ENCODE results near the gene OPRM1. TPM values are rescaled to one million over a fixed set of nuclear protein-coding genes. Genes with fewer than 3 reads are reported as not detected.

The OPRM1 gene
- total and polyA plus RNA-seq, 9 donors = 0.11 to 0.22 TPM; not detected in 7

GRCh38 chr6:154266560-154267099 is 227.6 kb downstream of the OPRM1 start:
- H3K27ac ChIP-seq (ENCODE audit: low read length) = no peak overlapping the region
- H3K4me3 ChIP-seq (ENCODE audit: low read length) = no peak overlapping the region
- H3K27me3 ChIP-seq (ENCODE audit: control insufficient read depth, insufficient read depth, low read length) = no peaks in the 10 kb centered on the region
- DNase-seq = no peak
- H3K4me1 ChIP-seq (ENCODE audit: control insufficient read depth, insufficient read depth, low read length) = no peaks in the 10 kb centered on the region
- H3K36me3 ChIP-seq (ENCODE audit: control insufficient read depth, insufficient read depth, low read length) = no peaks in the 10 kb centered on the region
- H3K9me3 ChIP-seq (replicated peaks; ENCODE audit: control insufficient read depth, low read depth, low read length) = no peaks in the 10 kb centered on the region

GRCh38 chr6:154267508-154268106 is 228.6 kb downstream of the OPRM1 start:
- no peak overlapping the region for H3K27ac ChIP-seq (ENCODE audit: low read length)
- no peaks in the 10 kb centered on the region for H3K36me3 ChIP-seq (ENCODE audit: control insufficient read depth, insufficient read depth, low read length)
- H3K4me1 ChIP-seq (ENCODE audit: control insufficient read depth, insufficient read depth, low read length) = no peaks in the 10 kb centered on the region
- no peaks in the 10 kb centered on the region for H3K27me3 ChIP-seq (ENCODE audit: control insufficient read depth, insufficient read depth, low read length)
- 51% methylated on average over 3 of the region's 3 CpGs for WGBS (ENCODE audit: insufficient coverage)
- no peak overlapping the region for H3K4me3 ChIP-seq (ENCODE audit: low read length)
- no peaks in the 10 kb centered on the region for H3K9me3 ChIP-seq (replicated peaks; ENCODE audit: control insufficient read depth, low read depth, low read length)
- DNase-seq = no peak

- no peaks in the 10 kb centered on the region for H3K4me1 ChIP-seq (ENCODE audit: control insufficient read depth, insufficient read depth, low read length)
- H3K27ac ChIP-seq (ENCODE audit: low read length) = no peak overlapping the region
- no peaks in the 10 kb centered on the region for H3K36me3 ChIP-seq (ENCODE audit: control insufficient read depth, insufficient read depth, low read length)
- no peaks in the 10 kb centered on the region for H3K9me3 ChIP-seq (replicated peaks; ENCODE audit: control insufficient read depth, low read depth, low read length)
- 77% methylated on average over 3 of the region's 3 CpGs for WGBS (ENCODE audit: insufficient coverage)
- H3K4me3 ChIP-seq (ENCODE audit: low read length) = no peak overlapping the region
- DNase-seq = no peak
- no peaks in the 10 kb centered on the region for H3K27me3 ChIP-seq (ENCODE audit: control insufficient read depth, insufficient read depth, low read length)
Observed at GRCh38 chr6:154268486-154268885, 229.4 kb downstream of the OPRM1 start.

GRCh38 chr6:154274168-154274567 is 235.1 kb downstream of the OPRM1 start:
- Histone ChIP-seq H3K4me1 (ENCODE audit: control insufficient read depth, insufficient read depth, low read length) (no peaks in the 10 kb centered on the region), H3K36me3 (ENCODE audit: control insufficient read depth, insufficient read depth, low read length) (no peaks in the 10 kb centered on the region), H3K27me3 (ENCODE audit: control insufficient read depth, insufficient read depth, low read length) (no peaks in the 10 kb centered on the region), H3K9me3 (replicated peaks; ENCODE audit: control insufficient read depth, low read depth, low read length) (no peaks in the 10 kb centered on the region), H3K4me3 (ENCODE audit: low read length) (no peak overlapping the region), H3K27ac (ENCODE audit: low read length) (no peak overlapping the region)
- 86% methylated on average over 1 of the region's 2 CpGs for WGBS (ENCODE audit: insufficient coverage)
- no peak for DNase-seq

- no peaks in the 10 kb centered on the region for H3K27me3 ChIP-seq (ENCODE audit: control insufficient read depth, insufficient read depth, low read length)
- no peaks in the 10 kb centered on the region for H3K36me3 ChIP-seq (ENCODE audit: control insufficient read depth, insufficient read depth, low read length)
- H3K27ac ChIP-seq (ENCODE audit: low read length) = no peak overlapping the region
- peak; percentile 76 for DNase-seq
- no peaks in the 10 kb centered on the region for H3K4me1 ChIP-seq (ENCODE audit: control insufficient read depth, insufficient read depth, low read length)
- H3K9me3 ChIP-seq (replicated peaks; ENCODE audit: control insufficient read depth, low read depth, low read length) = no peaks in the 10 kb centered on the region
- WGBS (ENCODE audit: insufficient coverage) = 65% methylated on average over 6 of the region's 11 CpGs
- peak overlapping the region; percentile 12 for H3K4me3 ChIP-seq (ENCODE audit: low read length)
Observed at GRCh38 chr6:154276810-154277628, 238.0 kb downstream of the OPRM1 start.

- Histone ChIP-seq H3K27ac (ENCODE audit: low read length) (no peak overlapping the region), H3K9me3 (replicated peaks; ENCODE audit: control insufficient read depth, low read depth, low read length) (no peaks in the 10 kb centered on the region), H3K27me3 (ENCODE audit: control insufficient read depth, insufficient read depth, low read length) (no peaks in the 10 kb centered on the region), H3K4me3 (ENCODE audit: low read length) (peak overlapping the region; percentile 12), H3K4me1 (ENCODE audit: control insufficient read depth, insufficient read depth, low read length) (no peaks in the 10 kb centered on the region), H3K36me3 (ENCODE audit: control insufficient read depth, insufficient read depth, low read length) (no peaks in the 10 kb centered on the region)
- DNase-seq = peak; percentile 54
- 41% methylated on average over 5 of the region's 7 CpGs for WGBS (ENCODE audit: insufficient coverage)
Observed at GRCh38 chr6:154277629-154278017, 238.6 kb downstream of the OPRM1 start.

- no peak overlapping the region for H3K27ac ChIP-seq (ENCODE audit: low read length)
- no peak overlapping the region for H3K4me3 ChIP-seq (ENCODE audit: low read length)
- H3K27me3 ChIP-seq (ENCODE audit: control insufficient read depth, insufficient read depth, low read length) = no peaks in the 10 kb centered on the region
- WGBS (ENCODE audit: insufficient coverage) = no CpG with 5 or more reads among the region's 2 CpGs
- H3K36me3 ChIP-seq (ENCODE audit: control insufficient read depth, insufficient read depth, low read length) = no peaks in the 10 kb centered on the region
- DNase-seq = no peak
- no peaks in the 10 kb centered on the region for H3K4me1 ChIP-seq (ENCODE audit: control insufficient read depth, insufficient read depth, low read length)
- H3K9me3 ChIP-seq (replicated peaks; ENCODE audit: control insufficient read depth, low read depth, low read length) = peaks cover 4% of the 10 kb centered on the region
Observed at GRCh38 chr6:154280521-154280920, 241.5 kb downstream of the OPRM1 start.

GRCh38 chr6:154284313-154284853 is 245.3 kb downstream of the OPRM1 start:
- DNase-seq = no peak
- no peaks in the 10 kb centered on the region for H3K4me1 ChIP-seq (ENCODE audit: control insufficient read depth, insufficient read depth, low read length)
- 96% methylated on average over 3 of the region's 7 CpGs for whole genome bisulfite sequencing (ENCODE audit: insufficient coverage)
- no peak overlapping the region for H3K4me3 ChIP-seq (ENCODE audit: low read length)
- H3K9me3 ChIP-seq (replicated peaks; ENCODE audit: control insufficient read depth, low read depth, low read length) = peaks cover 4% of the 10 kb centered on the region
- no peaks in the 10 kb centered on the region for H3K27me3 ChIP-seq (ENCODE audit: control insufficient read depth, insufficient read depth, low read length)
- no peak overlapping the region for H3K27ac ChIP-seq (ENCODE audit: low read length)
- H3K36me3 ChIP-seq (ENCODE audit: control insufficient read depth, insufficient read depth, low read length) = no peaks in the 10 kb centered on the region

- no peak overlapping the region for H3K27ac ChIP-seq (ENCODE audit: low read length)
- no peaks in the 10 kb centered on the region for H3K4me1 ChIP-seq (ENCODE audit: control insufficient read depth, insufficient read depth, low read length)
- peaks cover 6% of the 10 kb centered on the region for H3K9me3 ChIP-seq (replicated peaks; ENCODE audit: control insufficient read depth, low read depth, low read length)
- no peaks in the 10 kb centered on the region for H3K36me3 ChIP-seq (ENCODE audit: control insufficient read depth, insufficient read depth, low read length)
- no CpG with 5 or more reads among the region's 1 CpG for WGBS (ENCODE audit: insufficient coverage)
- no peaks in the 10 kb centered on the region for H3K27me3 ChIP-seq (ENCODE audit: control insufficient read depth, insufficient read depth, low read length)
- no peak for DNase-seq
- no peak overlapping the region for H3K4me3 ChIP-seq (ENCODE audit: low read length)
Observed at GRCh38 chr6:154285826-154286225, 246.8 kb downstream of the OPRM1 start.

- DNase-seq = no peak
- H3K4me3 ChIP-seq (ENCODE audit: low read length) = no peak overlapping the region
- no peaks in the 10 kb centered on the region for H3K36me3 ChIP-seq (ENCODE audit: control insufficient read depth, insufficient read depth, low read length)
- H3K4me1 ChIP-seq (ENCODE audit: control insufficient read depth, insufficient read depth, low read length) = no peaks in the 10 kb centered on the region
- H3K9me3 ChIP-seq (replicated peaks; ENCODE audit: control insufficient read depth, low read depth, low read length) = peaks cover 3% of the 10 kb centered on the region
- no peaks in the 10 kb centered on the region for H3K27me3 ChIP-seq (ENCODE audit: control insufficient read depth, insufficient read depth, low read length)
- WGBS (ENCODE audit: insufficient coverage) = 85% methylated on average over 2 of the region's 6 CpGs
- no peak overlapping the region for H3K27ac ChIP-seq (ENCODE audit: low read length)
Observed at GRCh38 chr6:154289818-154290508, 250.9 kb downstream of the OPRM1 start.
